Ovary (tissue), 3 donors: ENCODE measurements around the gene ROR2.

Source experiments
- CTCF ChIP-seq, 3 donors: fragments of 450-650 bp in 2 of 3; fragments of 200-600 bp in 1 of 3; IDR thresholded peaks; one replicate each; pipeline versions ENCODE4 v1.5.1 to v1.8.0; 2016 to 2022; ENCODE audit warnings: antibody characterized with exemption in 3 of 3, mild to moderate bottlenecking in 1 of 3
- EP300 ChIP-seq: sonication (generic); formaldehyde crosslinking; IDR thresholded peaks from one replicate; pipeline ENCODE4 v1.6.1; 2017; ENCODE audit warnings: antibody characterized with exemption
- donor health status: DM: no; HTN: no; CAD: no.

DNA sequence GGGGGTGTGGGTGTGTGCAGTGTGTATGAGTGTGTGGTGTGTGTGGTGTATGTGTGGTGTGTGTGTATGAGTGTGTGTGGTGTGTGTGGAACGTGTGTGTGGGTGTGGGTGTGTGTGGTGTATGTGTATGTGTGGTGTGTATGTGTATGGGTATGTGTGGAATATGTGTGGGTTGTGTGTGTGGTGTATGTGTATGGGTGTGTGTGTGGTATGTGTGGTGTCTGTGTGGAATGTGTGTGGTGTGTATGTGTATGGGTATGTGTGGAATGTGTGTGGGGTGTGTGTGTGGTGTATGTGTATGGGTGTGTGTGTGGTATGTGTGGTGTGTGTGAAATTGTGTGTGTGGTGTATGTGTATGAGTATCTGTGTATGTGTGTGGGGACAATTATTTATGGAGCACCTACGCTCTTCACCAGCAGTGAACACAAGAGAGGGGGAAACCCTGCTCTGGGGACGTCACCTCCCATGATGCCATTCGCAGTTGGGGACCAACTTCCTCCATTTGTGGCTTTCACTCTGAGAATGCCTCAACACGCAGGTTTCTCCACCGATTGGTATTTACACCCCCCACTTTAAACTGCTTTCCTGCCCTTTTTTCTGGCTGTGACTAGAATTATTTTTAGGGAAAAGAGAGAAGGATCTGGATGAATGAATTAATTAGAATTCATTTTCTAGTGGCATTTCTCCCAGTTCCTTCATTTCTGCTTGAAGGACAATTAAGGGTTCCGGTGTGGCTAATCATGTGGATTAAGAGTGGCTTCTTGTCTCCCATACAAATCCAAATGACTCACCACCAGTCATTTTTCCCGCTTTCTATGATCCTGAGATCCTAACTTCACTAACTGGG is 238.1 kb downstream of the ROR2 start:
- TF ChIP-seq CTCF (IDR thresholded peaks at IDR 0.05) (no peak), EP300 (no peak)
